HepG2 (cell line): ENCODE data around the gene FSCN2. TPM values are rescaled to one million over a fixed set of nuclear protein-coding genes. Genes with fewer than 3 reads are reported as not detected.
A peak's percentile ranks its signal among the peaks of the same experiment; 100 is the strongest.

ENCODE experiments used
- ATF3 ChIP-seq: sonication (generic); formaldehyde crosslinking; IDR thresholded peaks from 2 replicates; pipeline ENCODE4 v1.4.0; 2020; ENCODE audit warnings: missing genetic modification reagents
- BCL6 ChIP-seq: IDR thresholded peaks from 2 replicates; pipeline ENCODE4 v1.6.1; 2016; ENCODE audit warnings: missing genetic modification reagents, missing compliant biosample characterization
- CSRNP2 ChIP-seq: sonication (generic); formaldehyde crosslinking; conservative IDR thresholded peaks from 2 replicates; pipeline ENCODE4 v1.8.0; 2022; ENCODE audit warnings: low read depth, missing genetic modification reagents
- DNMT3B ChIP-seq: conservative IDR thresholded peaks from 2 replicates; pipeline ENCODE4 v1.6.1; 2016; ENCODE audit warnings: missing biosample characterization, control low read depth
- FOSL1 ChIP-seq: sonication (generic); formaldehyde crosslinking; IDR thresholded peaks from 2 replicates; pipeline ENCODE4 v1.9.0; 2021; ENCODE audit warnings: missing genetic modification reagents, borderline replicate concordance
- HMGA1 ChIP-seq: sonication (generic); formaldehyde crosslinking; conservative IDR thresholded peaks from 2 replicates; pipeline ENCODE4 v1.4.0; 2020; ENCODE audit warnings: missing genetic modification reagents
- HNRNPK ChIP-seq: fragments of 200-400 bp; formaldehyde crosslinking; IDR thresholded peaks from 2 replicates; pipeline ENCODE4 v1.6.1; 2018; ENCODE audit warnings: low read length, low read depth, moderate library complexity, mild to moderate bottlenecking; ENCODE audit not compliant: poor library complexity, severe bottlenecking
- KLF16 ChIP-seq, 2 experiments: sonication (generic) in 1 of 2; formaldehyde crosslinking in 1 of 2; IDR thresholded peaks; 2 replicates each; pipeline versions ENCODE4 v1.6.1 to v1.8.0; 2016 to 2023; ENCODE audit warnings: missing genetic modification reagents in 2 of 2, missing compliant biosample characterization in 1 of 2
- MLLT10 ChIP-seq: sonication (generic); formaldehyde crosslinking; IDR thresholded peaks from 2 replicates; pipeline ENCODE4 v1.4.0; 2020; ENCODE audit warnings: missing genetic modification reagents
- PRPF4 ChIP-seq: fragments of 200-400 bp; formaldehyde crosslinking; IDR thresholded peaks from 2 replicates; pipeline ENCODE4 v1.6.1; 2016; ENCODE audit warnings: low read length, low read depth; ENCODE audit not compliant: poor library complexity, severe bottlenecking
- STAT5B ChIP-seq: sonication (generic); formaldehyde crosslinking; IDR thresholded peaks from 2 replicates; pipeline ENCODE4 v1.4.0; 2020; ENCODE audit warnings: missing genetic modification reagents
- XRCC5 ChIP-seq: fragments of 200-400 bp; formaldehyde crosslinking; optimal IDR thresholded peaks from 2 replicates; pipeline ENCODE3; 2017; ENCODE audit warnings: mild to moderate bottlenecking, low read length
- ZBTB42 ChIP-seq: sonication (generic); formaldehyde crosslinking; IDR thresholded peaks from 2 replicates; pipeline ENCODE4 v1.5.0; 2020; ENCODE audit warnings: mild to moderate bottlenecking, missing genetic modification reagents
- ZFX ChIP-seq: sonication (generic); formaldehyde crosslinking; IDR thresholded peaks from 2 replicates; pipeline ENCODE4 v1.4.0; 2020; ENCODE audit warnings: mild to moderate bottlenecking, low read depth, missing genetic modification reagents, moderate library complexity
- ZNF136 ChIP-seq: sonication (generic); formaldehyde crosslinking; IDR thresholded peaks from 2 replicates; pipeline ENCODE4 v1.8.1; 2022; ENCODE audit warnings: low read depth, mild to moderate bottlenecking, moderate library complexity, missing genetic modification reagents
- ZNF292 ChIP-seq: sonication (generic); formaldehyde crosslinking; IDR thresholded peaks from 2 replicates; pipeline ENCODE4 v1.8.1; 2022; ENCODE audit warnings: mild to moderate bottlenecking, low read depth, missing genetic modification reagents, borderline replicate concordance
- ZNF333 ChIP-seq: sonication (generic); formaldehyde crosslinking; IDR thresholded peaks from 2 replicates; pipeline ENCODE4 v1.4.0; 2020; ENCODE audit warnings: mild to moderate bottlenecking, missing genetic modification reagents, borderline replicate concordance
- ZNF383 ChIP-seq: sonication (generic); formaldehyde crosslinking; IDR thresholded peaks from 2 replicates; pipeline ENCODE4 v1.4.0; 2020; ENCODE audit warnings: missing genetic modification reagents, mild to moderate bottlenecking, borderline replicate concordance
- ZNF460 ChIP-seq: sonication (generic); formaldehyde crosslinking; IDR thresholded peaks from 2 replicates; pipeline ENCODE4 v1.5.1; 2020; ENCODE audit warnings: missing genetic modification reagents, mild to moderate bottlenecking, borderline replicate concordance
- ZNF552 ChIP-seq: sonication (generic); formaldehyde crosslinking; IDR thresholded peaks from 2 replicates; pipeline ENCODE4 v1.9.0; 2022; ENCODE audit warnings: missing genetic modification reagents, mild to moderate bottlenecking, borderline replicate concordance
- ZNF563 ChIP-seq: sonication (generic); formaldehyde crosslinking; IDR thresholded peaks from 2 replicates; pipeline ENCODE4 v1.8.0; 2022; ENCODE audit warnings: mild to moderate bottlenecking, moderate library complexity, missing genetic modification reagents
- ZNF720 ChIP-seq: sonication (generic); formaldehyde crosslinking; IDR thresholded peaks from 2 replicates; pipeline ENCODE4 v1.4.0; 2020; ENCODE audit warnings: missing genetic modification reagents
- polyA plus RNA-seq, 8 experiments: library from polyadenylated mRNA; depleted of rRNA in 3 of 8; stranded (reverse) in 7 of 8; unstranded in 1 of 8; fragments of >200 nt; fragmentation: Illumina TruSeq in 4 of 8; extraction: Trizol in 4 of 8; gene quantifications; 2 replicates each; pipeline versions ENCODE4 v1.2.1 to v1.2.3, GENCODE V29; 2011 to 2016; ENCODE audit warnings: low read depth in 4 of 8, missing spikeins in 1 of 8, mixed read lengths in 1 of 8; ENCODE audit not compliant: insufficient read depth in 1 of 8
- total RNA-seq, 5 experiments: library from RNA; depleted of rRNA; stranded (reverse); fragments of >200 nt; fragmentation: Illumina TruSeq; extraction: Trizol; gene quantifications; 2 replicates each; pipeline ENCODE4 v1.2.3, GENCODE V29; 2016; ENCODE audit warnings: low read depth in 1 of 5
- TF ChIP-seq, protein P1 (sequence below): sonication (generic); formaldehyde crosslinking; IDR thresholded peaks from 2 replicates; pipeline ENCODE4 v1.4.0; 2020; ENCODE audit warnings: missing genetic modification reagents

Gene FSCN2
- total and polyA plus RNA-seq, 2 of the 13 experiments (the other 11 are each of a cell fraction or from before 2014, with no cell fraction given): 0.09 TPM; not detected in 1

GRCh38 chr17:81514739-81515529, 13.2 kb upstream of the FSCN2 start (continued):
- TF ChIP-seq HMGA1 (CRISPR knock-in tag) (no peak), ZNF383 (CRISPR knock-in tag) (no peak), ZNF136 (CRISPR knock-in tag) (no peak), XRCC5 (peak; percentile 60), ZBTB42 (CRISPR knock-in tag) (no peak), PRPF4 (no peak), ZNF720 (CRISPR knock-in tag) (no peak), CSRNP2 (CRISPR knock-in tag) (no peak), HNRNPK (no peak), ZNF460 (CRISPR knock-in tag) (no peak), ATF3 (CRISPR knock-in tag) (no peak), KLF16 (CRISPR knock-in tag; IDR thresholded peaks at IDR 0.05) (peak in 1 of 2 experiments; percentile 70; a peak in 2 of 4 replicates), ZNF563 (CRISPR knock-in tag) (peak; percentile 36; the same call in 1 of the 2 replicates), ZNF333 (CRISPR knock-in tag) (no peak; the same call in 1 of the 2 replicates), MLLT10 (CRISPR knock-in tag) (no peak), FOSL1 (no peak), ZNF292 (CRISPR knock-in tag) (no peak), STAT5B (no peak), ZNF552 (CRISPR knock-in tag) (no peak), DNMT3B (CRISPR knock-in tag) (no peak), ZFX (CRISPR knock-in tag) (peak; percentile 79), BCL6 (CRISPR knock-in tag) (peak; percentile 8; the same call in 1 of the 2 replicates)
- TF ChIP-seq, protein P1, sequence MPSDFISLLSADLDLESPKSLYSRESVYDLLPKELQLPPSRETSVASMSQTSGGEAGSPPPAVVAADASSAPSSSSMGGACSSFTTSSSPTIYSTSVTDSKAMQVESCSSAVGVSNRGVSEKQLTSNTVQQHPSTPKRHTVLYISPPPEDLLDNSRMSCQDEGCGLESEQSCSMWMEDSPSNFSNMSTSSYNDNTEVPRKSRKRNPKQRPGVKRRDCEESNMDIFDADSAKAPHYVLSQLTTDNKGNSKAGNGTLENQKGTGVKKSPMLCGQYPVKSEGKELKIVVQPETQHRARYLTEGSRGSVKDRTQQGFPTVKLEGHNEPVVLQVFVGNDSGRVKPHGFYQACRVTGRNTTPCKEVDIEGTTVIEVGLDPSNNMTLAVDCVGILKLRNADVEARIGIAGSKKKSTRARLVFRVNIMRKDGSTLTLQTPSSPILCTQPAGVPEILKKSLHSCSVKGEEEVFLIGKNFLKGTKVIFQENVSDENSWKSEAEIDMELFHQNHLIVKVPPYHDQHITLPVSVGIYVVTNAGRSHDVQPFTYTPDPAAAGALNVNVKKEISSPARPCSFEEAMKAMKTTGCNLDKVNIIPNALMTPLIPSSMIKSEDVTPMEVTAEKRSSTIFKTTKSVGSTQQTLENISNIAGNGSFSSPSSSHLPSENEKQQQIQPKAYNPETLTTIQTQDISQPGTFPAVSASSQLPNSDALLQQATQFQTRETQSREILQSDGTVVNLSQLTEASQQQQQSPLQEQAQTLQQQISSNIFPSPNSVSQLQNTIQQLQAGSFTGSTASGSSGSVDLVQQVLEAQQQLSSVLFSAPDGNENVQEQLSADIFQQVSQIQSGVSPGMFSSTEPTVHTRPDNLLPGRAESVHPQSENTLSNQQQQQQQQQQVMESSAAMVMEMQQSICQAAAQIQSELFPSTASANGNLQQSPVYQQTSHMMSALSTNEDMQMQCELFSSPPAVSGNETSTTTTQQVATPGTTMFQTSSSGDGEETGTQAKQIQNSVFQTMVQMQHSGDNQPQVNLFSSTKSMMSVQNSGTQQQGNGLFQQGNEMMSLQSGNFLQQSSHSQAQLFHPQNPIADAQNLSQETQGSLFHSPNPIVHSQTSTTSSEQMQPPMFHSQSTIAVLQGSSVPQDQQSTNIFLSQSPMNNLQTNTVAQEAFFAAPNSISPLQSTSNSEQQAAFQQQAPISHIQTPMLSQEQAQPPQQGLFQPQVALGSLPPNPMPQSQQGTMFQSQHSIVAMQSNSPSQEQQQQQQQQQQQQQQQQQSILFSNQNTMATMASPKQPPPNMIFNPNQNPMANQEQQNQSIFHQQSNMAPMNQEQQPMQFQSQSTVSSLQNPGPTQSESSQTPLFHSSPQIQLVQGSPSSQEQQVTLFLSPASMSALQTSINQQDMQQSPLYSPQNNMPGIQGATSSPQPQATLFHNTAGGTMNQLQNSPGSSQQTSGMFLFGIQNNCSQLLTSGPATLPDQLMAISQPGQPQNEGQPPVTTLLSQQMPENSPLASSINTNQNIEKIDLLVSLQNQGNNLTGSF (CRISPR knock-in tag): peak; percentile 74; the same call in 1 of the 2 replicates
